ENCODE data around the gene WDR43.

GRCh38 chr2:28982381-28982950 is 88.0 kb downstream of the WDR43 start:
- no peak for TF ChIP-seq POLR2AphosphoS5 (IDR thresholded peaks at IDR 0.05; ENCODE audit: borderline replicate concordance, low read depth, low read length)
- TF ChIP-seq EZH2 (IDR thresholded peaks at IDR 0.05), result no peak
